ENCODE data around the gene COMMD1.

The COMMD1 gene

DNA sequence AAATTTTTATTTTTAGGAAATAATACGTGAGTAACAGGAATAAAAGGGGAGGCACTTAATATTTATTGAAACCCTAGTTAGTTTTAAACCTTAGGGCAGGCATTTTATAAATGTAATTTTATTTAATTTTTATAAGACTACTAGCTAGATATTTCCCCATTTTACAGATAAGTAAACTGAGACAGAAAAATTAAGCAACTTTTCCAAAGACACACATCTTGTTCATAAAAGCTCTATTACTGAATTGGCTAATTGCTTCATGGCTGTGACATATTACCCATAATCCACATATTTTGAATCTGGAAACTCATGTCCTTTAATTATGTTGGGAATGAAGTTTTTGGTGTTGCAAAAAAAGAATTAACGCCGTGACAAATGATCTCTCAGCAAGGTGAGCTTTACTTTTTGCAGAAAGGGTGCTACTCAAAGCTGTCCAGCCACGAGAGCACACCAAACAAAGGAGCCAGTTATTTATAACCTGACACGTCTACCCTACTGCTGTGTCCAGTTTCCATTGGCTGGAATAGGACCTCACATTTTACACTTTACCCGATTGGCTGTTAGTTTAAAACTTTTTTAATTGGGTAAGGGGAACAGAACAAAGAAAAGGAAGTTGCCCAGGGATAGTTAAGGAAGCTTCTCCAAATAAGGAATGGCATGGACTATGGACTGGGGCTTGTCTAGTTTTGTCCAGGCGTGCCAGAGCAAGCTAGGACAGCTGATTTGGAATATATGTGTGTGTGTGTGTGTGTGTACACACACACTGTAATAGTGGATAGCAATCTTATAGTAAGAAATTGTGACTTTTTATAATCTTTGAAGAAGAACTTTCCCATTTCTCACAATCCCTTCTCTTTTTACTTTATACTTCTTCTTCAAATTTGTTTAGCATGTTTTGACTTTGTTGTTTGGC lies 54.2 kb downstream of the COMMD1 start:
- H3K4me3 ChIP-seq (ENCODE audit: low read depth, low read length), result no peak overlapping the region
- DNase-seq (ENCODE audit: low read depth), result no peak

- no peak for DNase-seq (ENCODE audit: low read depth)
- H3K4me3 ChIP-seq (ENCODE audit: low read depth, low read length), result no peak overlapping the region
These were observed 55.9 kb downstream of the COMMD1 start for GRCh38 chr2:61961231-61961901.

DNA sequence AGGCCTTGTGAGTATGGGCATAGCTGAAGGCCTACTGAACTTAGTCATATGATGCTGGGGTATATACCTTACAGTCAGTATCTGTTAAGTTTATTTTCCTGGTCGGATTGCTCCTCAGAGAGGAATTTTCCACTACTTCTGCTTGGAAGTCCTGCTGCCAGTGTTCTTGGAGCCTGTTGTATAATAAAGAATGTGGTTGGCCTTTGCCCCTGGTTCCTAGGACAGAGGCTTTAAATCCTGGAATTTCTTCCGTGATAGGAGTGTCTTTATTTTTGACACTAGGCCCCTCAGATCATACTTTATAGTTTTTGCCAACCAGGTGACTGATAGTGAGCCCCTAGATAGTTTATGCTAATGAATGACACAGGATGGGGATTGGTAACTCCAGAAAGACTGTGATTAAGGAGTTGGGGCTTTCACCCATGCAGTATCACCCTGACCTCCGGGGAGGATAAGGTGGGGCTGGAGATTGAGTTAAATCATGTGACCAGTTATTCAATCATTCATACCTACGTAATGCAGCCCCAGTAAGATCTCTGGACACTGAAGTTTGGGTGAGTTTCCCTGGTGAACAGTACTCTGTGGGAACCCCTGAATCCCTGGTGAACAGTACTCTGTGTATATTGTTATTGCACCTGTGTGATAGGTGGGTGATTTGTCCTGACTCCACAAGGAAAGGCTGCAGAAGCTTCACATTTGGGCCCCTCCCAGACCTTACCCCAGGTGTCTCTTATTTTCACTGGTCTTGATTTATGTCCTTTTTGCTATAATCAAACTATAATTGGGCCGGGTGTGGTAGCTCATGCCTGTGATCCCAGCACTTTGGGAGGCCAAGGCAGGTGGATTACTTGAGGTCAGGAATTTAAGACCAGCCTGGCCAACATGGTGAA lies 56.9 kb downstream of the COMMD1 start:
- no peak for DNase-seq (ENCODE audit: low read depth)
- no peak overlapping the region for H3K4me3 ChIP-seq (ENCODE audit: low read depth, low read length)

GRCh38 chr2:61966087-61966727 lies 60.7 kb downstream of the COMMD1 start:
- no peak for DNase-seq (ENCODE audit: low read depth)
- H3K4me3 ChIP-seq (ENCODE audit: low read depth, low read length), result no peak overlapping the region

DNA sequence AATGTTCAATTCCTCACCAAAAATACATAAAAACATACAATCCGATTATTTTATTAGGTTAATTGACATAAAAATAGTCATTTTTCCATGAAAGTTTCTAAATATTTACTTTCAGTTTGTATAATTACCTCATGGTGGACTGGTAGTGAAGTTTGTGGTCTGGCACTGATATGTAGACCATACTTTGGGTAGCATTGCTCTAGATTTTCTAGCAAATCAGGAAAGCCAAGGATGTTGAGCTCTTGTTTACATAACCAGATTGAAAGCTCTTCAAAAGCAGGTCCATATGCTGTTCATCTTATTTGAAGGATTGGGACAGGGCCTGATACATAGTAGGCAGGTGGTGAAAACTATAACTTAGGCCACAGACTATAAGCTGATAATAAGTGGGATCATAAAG lies 61.8 kb downstream of the COMMD1 start:
- no peak overlapping the region for H3K4me3 ChIP-seq (ENCODE audit: low read depth, low read length)
- no peak for DNase-seq (ENCODE audit: low read depth)

DNA sequence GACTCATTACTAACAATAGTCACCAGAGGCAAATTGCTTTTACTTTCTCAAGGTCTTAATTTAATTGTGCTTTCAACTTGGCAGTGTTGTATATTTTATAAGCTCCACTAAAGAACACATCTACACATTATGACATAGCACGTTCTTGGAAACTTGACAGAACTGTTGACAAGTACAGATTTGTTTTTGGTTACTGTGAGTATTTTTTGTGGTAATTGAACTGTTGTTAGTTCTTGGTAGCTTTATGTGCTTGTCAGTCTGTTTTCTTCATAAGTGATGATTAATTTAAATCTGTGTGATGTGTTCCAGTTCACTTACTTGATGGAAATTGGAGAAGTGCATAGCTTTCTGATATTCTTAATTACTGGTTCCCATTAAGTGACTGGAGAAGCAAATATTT lies 63.9 kb downstream of the COMMD1 start:
- DNase-seq (ENCODE audit: low read depth), result no peak
- H3K4me3 ChIP-seq (ENCODE audit: low read depth, low read length), result no peak overlapping the region

GRCh38 chr2:61970807-61971556 lies 65.5 kb downstream of the COMMD1 start:
- DNase-seq (ENCODE audit: low read depth), result no peak
- no peak overlapping the region for H3K4me3 ChIP-seq (ENCODE audit: low read depth, low read length)

GRCh38 chr2:61978522-61978921 lies 73.0 kb downstream of the COMMD1 start:
- H3K4me3 ChIP-seq (ENCODE audit: low read depth, low read length), result no peak overlapping the region
- no peak for DNase-seq (ENCODE audit: low read depth)

DNA sequence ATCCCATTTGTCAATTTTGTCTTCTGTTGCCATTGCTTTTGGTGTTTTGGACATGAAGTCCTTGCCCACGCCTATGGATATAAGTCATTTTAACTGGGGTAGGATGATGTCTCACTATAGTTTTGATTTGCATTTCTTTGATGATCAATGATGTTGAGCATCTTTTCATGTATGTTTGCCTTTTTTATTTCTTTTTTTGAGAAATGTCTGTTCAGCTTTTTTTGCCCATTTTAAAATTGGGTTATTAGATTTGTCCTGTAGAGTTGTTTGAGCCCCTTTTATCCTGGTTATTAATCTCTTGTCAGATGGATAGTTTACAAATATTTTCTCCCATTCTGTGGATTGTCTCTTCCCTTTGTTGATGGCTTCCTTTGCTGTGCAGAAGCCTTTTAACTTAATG lies 75.3 kb downstream of the COMMD1 start:
- no peak for DNase-seq (ENCODE audit: low read depth)
- no peak overlapping the region for H3K4me3 ChIP-seq (ENCODE audit: low read depth, low read length)

DNA sequence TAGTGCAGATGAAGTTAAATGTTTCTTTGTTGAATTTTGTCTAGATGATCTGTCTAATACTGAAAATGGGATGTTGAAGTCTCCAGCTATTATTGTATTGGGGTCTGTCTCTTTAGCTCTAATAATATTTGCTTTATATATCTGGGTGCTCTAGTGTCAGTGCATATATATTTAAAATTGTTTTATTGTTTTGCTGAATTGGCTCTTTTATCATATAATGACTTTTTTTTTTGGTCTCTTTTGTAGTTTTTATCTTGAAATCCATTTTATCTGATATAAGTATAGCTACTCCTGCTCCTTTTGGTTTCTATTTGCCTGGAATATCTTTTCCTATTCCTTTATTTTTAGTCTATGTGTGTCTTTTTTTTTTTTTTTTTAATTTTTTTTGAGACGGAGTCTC lies 79.2 kb downstream of the COMMD1 start:
- no peak overlapping the region for H3K4me3 ChIP-seq (ENCODE audit: low read depth, low read length)
- DNase-seq (ENCODE audit: low read depth), result no peak

GRCh38 chr2:61988462-61989366 lies 83.2 kb downstream of the COMMD1 start:
- DNase-seq (ENCODE audit: low read depth), result no peak
- H3K4me3 ChIP-seq (ENCODE audit: low read depth, low read length), result no peak overlapping the region

DNA sequence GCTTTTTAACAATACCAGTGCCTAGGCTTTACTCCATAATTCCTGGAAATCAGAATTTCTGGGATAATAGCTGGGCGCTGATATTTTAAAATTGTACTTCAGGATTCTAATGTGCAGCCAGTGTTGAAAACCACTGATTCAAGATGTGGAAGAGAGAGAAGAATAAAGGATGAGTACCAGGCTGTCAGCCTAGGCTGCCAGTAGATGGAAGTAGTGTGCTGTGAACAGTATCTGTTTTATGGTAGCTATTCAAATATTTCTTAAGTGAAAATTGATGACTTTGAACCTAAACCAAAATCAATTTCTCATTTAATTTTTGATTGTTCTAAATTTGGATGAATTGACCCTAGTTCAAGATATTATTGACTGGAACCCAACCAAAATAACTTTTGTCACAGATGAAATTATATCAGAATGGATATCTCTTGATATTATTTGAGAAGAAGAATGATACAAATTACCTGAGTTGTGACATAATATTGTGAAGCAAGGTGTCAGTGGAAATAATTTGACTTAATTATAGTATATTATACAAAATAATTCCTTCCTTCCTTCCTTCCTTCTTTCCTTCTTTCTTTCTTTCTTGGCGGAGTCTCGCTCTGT lies 88.0 kb downstream of the COMMD1 start:
- DNase-seq (ENCODE audit: low read depth), result peak; percentile 19
- no peak overlapping the region for H3K4me3 ChIP-seq (ENCODE audit: low read depth, low read length)

DNA sequence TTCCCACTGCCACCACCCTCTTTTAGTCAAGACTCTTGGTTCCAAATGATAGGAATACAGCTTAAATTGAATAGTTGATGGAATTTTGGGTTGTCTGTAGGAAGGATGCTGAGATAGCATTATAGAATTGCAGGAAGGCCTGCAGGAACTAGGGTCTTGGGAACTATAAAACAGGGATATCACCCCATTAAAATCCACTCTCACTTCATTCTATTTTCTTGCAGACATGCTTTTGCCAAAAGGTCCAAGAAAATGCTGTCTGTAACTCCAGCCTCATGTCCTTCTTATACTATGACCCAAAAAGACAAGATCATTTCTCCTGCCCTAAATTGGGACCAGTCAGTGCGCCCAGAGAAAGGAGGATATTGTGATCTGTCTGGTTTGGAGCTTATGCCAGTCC lies 89.1 kb downstream of the COMMD1 start:
- H3K4me3 ChIP-seq (ENCODE audit: low read depth, low read length), result no peak overlapping the region
- no peak for DNase-seq (ENCODE audit: low read depth)

- DNase-seq (ENCODE audit: low read depth), result no peak
- no peak overlapping the region for H3K4me3 ChIP-seq (ENCODE audit: low read depth, low read length)
These were observed 89.6 kb downstream of the COMMD1 start for GRCh38 chr2:61995065-61995464.

DNA sequence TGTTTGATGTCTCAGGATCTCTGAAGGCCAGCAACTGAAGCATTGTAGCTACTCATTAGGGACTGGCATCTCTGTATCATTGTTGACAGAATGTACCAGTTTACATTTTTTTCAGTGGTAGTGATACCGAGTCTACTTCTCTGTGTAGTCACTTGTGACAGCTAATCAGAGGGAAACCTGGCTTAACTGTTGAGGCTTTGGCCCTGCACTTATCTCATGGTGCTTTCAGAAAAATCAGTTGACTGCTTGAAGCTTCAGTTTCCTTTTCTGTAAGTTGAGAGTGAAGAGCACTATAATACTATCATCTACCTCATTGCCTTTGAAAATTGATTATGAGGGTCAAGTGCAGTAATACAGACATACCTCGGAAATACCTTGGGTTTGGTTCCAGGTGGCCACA lies 90.0 kb downstream of the COMMD1 start:
- H3K4me3 ChIP-seq (ENCODE audit: low read depth, low read length), result no peak overlapping the region
- no peak for DNase-seq (ENCODE audit: low read depth)

GRCh38 chr2:61998426-61998825 lies 93.0 kb downstream of the COMMD1 start:
- H3K4me3 ChIP-seq (ENCODE audit: low read depth, low read length), result no peak overlapping the region
- DNase-seq (ENCODE audit: low read depth), result no peak

DNA sequence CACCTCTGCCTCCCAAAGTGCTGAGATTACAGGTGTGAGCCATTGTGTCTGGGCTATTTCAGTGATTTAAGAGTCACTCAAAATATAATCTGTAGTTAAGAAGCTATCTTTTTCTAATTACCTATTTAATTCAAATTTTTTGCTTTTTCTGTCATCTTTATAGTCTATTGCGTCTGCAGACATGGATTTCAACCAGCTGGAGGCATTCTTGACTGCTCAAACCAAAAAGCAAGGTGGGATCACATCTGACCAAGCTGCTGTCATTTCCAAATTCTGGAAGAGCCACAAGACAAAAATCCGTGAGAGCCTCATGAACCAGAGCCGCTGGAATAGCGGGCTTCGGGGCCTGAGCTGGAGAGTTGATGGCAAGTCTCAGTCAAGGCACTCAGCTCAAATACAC lies 95.1 kb downstream of the COMMD1 start:
- DNase-seq (ENCODE audit: low read depth), result no peak
- no peak overlapping the region for H3K4me3 ChIP-seq (ENCODE audit: low read depth, low read length)

DNA sequence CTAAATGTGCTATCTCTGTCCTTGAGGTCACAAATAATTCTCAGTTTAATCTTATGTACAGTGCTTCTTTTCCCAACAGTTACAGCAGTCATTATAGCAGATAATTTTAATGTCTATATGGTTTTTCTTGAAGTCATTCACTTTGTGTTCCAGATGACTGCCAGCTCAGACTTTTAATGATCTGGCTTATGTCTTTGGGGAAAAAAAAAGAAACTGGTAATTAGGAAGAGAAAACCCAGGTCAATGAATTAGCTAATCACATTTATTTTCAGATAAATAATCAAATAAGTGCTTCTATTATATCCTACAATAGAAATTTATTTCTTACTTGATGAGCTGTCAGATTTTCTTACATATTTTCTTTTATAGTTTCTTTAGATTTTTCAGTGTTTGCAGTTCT lies 96.0 kb downstream of the COMMD1 start:
- H3K4me3 ChIP-seq (ENCODE audit: low read depth, low read length), result no peak overlapping the region
- DNase-seq (ENCODE audit: low read depth), result no peak

All from skeletal muscle cell (primary cell).